CD4-positive, alpha-beta T cell (primary cell): ENCODE measurements around the gene ACCSL. TPM values are rescaled to one million over a fixed set of nuclear protein-coding genes. Genes with fewer than 3 reads are reported as not detected.

Experiments used
- ATAC-seq: fragments of 200-7000 bp; cut with Tn5 transposase; one replicate; pipeline ENCODE4 v1.10.0; 2022; ENCODE audit warnings: mild to moderate bottlenecking; ENCODE audit not compliant: poor library complexity
- CTCF ChIA-PET: fragments of 350-600 bp; sonication (Branson Sonifier 250); formaldehyde crosslinking; loops from one replicate; lab custom pipeline; 2021; ENCODE audit warnings: antibody characterized with exemption, inconsistent platforms; lab: Charles Lee
- POLR2A ChIA-PET: fragments of 350-600 bp; sonication (Branson Sonifier 250); formaldehyde crosslinking; loops from one replicate; lab custom pipeline; 2021; ENCODE audit warnings: antibody characterized with exemption, inconsistent platforms; lab: Charles Lee
- DNase-seq, 14 experiments: peaks; one replicate each; pipeline ENCODE4 v3.0.0-alpha.2; 2013 to 2020; ENCODE audit warnings: mixed read lengths in 2 of 14
- H3K27ac ChIP-seq, 2 donors: one replicate each; pipeline versions ENCODE4 v1.5.1 to v1.7.0; 2013; ENCODE audit warnings: low read length in 2 of 2, low read depth in 1 of 2, mild to moderate bottlenecking in 1 of 2
- H3K27me3 ChIP-seq, 2 experiments: 1 replicate in 1 of 2; 2 replicates in 1 of 2; pipeline versions ENCODE4 v1.6.1 to v1.7.0; 2013; ENCODE audit warnings: low read length in 2 of 2, control low read depth in 1 of 2, mild to moderate bottlenecking in 1 of 2, moderate library complexity in 1 of 2; ENCODE audit not compliant: insufficient read depth in 2 of 2, control insufficient read depth in 1 of 2
- H3K36me3 ChIP-seq: one replicate; pipeline ENCODE4 v1.6.1; 2013; ENCODE audit warnings: low read length, control low read depth; ENCODE audit not compliant: insufficient read depth
- H3K4me1 ChIP-seq: one replicate; pipeline ENCODE4 v1.6.1; 2013; ENCODE audit warnings: low read length, control low read depth; ENCODE audit not compliant: insufficient read depth
- H3K4me3 ChIP-seq: one replicate; pipeline ENCODE4 v1.5.1; 2013; ENCODE audit warnings: mild to moderate bottlenecking, low read length, moderate library complexity
- H3K9me3 ChIP-seq, 2 experiments: 1 replicate in 1 of 2; 2 replicates in 1 of 2; pipeline versions ENCODE4 v1.6.1 to v1.7.0; 2013; ENCODE audit warnings: low read length in 2 of 2, mild to moderate bottlenecking in 2 of 2, control low read depth in 1 of 2, moderate library complexity in 1 of 2; ENCODE audit not compliant: control insufficient read depth in 1 of 2, insufficient read depth in 1 of 2
- H3K27ac Mint-ChIP-seq: one replicate; pipeline ENCODE4 v1.8.0; 2020; ENCODE audit warnings: mixed read lengths
- H3K27me3 Mint-ChIP-seq: one replicate; pipeline ENCODE4 v1.8.0; 2021; ENCODE audit warnings: mixed read lengths
- H3K36me3 Mint-ChIP-seq: one replicate; pipeline ENCODE4 v1.8.0; 2021; ENCODE audit warnings: low read depth, mixed read lengths
- H3K4me1 Mint-ChIP-seq: one replicate; pipeline ENCODE4 v1.8.0; 2021; ENCODE audit warnings: low read depth, mixed read lengths
- H3K4me3 Mint-ChIP-seq: one replicate; pipeline ENCODE4 v1.8.0; 2020; ENCODE audit warnings: mild to moderate bottlenecking, mixed read lengths
- H3K9me3 Mint-ChIP-seq: one replicate; pipeline ENCODE4 v1.8.0; 2020; ENCODE audit warnings: mixed read lengths
- CTCF ChIP-seq: fragments of 200-600 bp; IDR thresholded peaks from one replicate; pipeline ENCODE4 v1.8.0; 2022; ENCODE audit warnings: antibody characterized with exemption, mild to moderate bottlenecking
- intact Hi-C, 2 experiments: fragments of 100-400 bp; cut with DNase I in 1 of 2; cut with micrococcal nuclease in 1 of 2; formaldehyde crosslinking; loops; one replicate each; pipeline versions ENCODE4 v1.15.1 to v1.9.0; 2023 to 2025; cut with DNase I, micrococcal nuclease
- total RNA-seq, 174 experiments: library from RNA in 2 of 174; stranded (reverse) in 2 of 174; gene quantifications; one replicate each; pipeline ENCODE4 v1.2.3 and lab custom pipeline; 2021 to 2026

Gene ACCSL
- total RNA-seq, 2 experiments from 2014 or later, result not detected

- Mint-ChIP-seq H3K4me3 (peak within 1 kb of the TSS; percentile 88), H3K27ac (peak within 1 kb of the TSS; percentile 57), H3K9me3 (no peaks in the 10 kb centered on the region), H3K27me3 (no peaks in the 10 kb centered on the region), H3K4me1 (peaks cover 42% of the 10 kb centered on the region), H3K36me3 (no peaks in the 10 kb centered on the region)
- TF ChIP-seq CTCF, result peak; percentile 94
- H3K9me3 ChIP-seq, result no peaks in the 10 kb centered on the region
- ChIA-PET POLR2A (interaction anchor here (2.2 kb wide), 1 partner anchor 29 kb away, joined by 14 read pairs; the partner anchor contains the start of gene ACCS), CTCF (interaction anchor here (0.7 to 3.6 kb wide), 9 partner anchors 9 to 737 kb away, joined by 3 to 34 read pairs (median 6); partner anchors contain the start of genes ACCS and TTC17)
- H3K4me3 ChIP-seq, result peak within 1 kb of the TSS; percentile 82
- peak; percentile 93 for ATAC-seq
- intact Hi-C loops, result loop anchor here (2.0 to 10.0 kb wide), 3 partner anchors 29 to 1049 kb away; partner anchors contain the start of genes ACCS (in 1 of the 2), ALKBH3 (in 1 of the 2) and PRDM11 (in 1 of the 2)
- peaks cover 18% of the 10 kb centered on the region for H3K4me1 ChIP-seq
- DNase-seq, result peak; percentile 75 to 92 (median 82)
- no peaks in the 10 kb centered on the region for H3K27me3 ChIP-seq
- no peaks in the 10 kb centered on the region for H3K36me3 ChIP-seq
- no peak within 1 kb of the TSS for H3K27ac ChIP-seq
Observed at GRCh38 chr11:44095506-44096359, 48.0 kb downstream of the ACCSL start, which contains the start of gene EXT2. Gene EXT2 (plus strand): TSS chr11:44095678. CDS start chr11:44107713, 12,035 bp downstream.

GRCh38 chr11:44096360-44097185 is 48.8 kb downstream of the ACCSL start:
- CTCF ChIA-PET, result interaction anchor here (0.7 kb wide), 1 partner anchor 13 kb away, joined by 3 read pairs; no protein-coding TSS in a partner anchor
- H3K27ac ChIP-seq, result no peak overlapping the region
- Mint-ChIP-seq H3K27ac (peak overlapping the region; percentile 57), H3K4me1 (peaks cover 50% of the 10 kb centered on the region), H3K36me3 (no peaks in the 10 kb centered on the region), H3K9me3 (no peaks in the 10 kb centered on the region), H3K27me3 (no peaks in the 10 kb centered on the region), H3K4me3 (peak overlapping the region; percentile 88)
- H3K27me3 ChIP-seq, result no peaks in the 10 kb centered on the region
- no peak for TF ChIP-seq CTCF
- peak overlapping the region; percentile 82 for H3K4me3 ChIP-seq
- intact Hi-C loops, result loop anchor here in 1 of 2 experiments (10.0 kb wide), 2 partner anchors 212 to 1048 kb away; partner anchors contain the start of genes ALKBH3 and PRDM11
- DNase-seq (peak in 1 of 14 experiments; percentile 6), ATAC-seq (no peak)
- peaks cover 18% of the 10 kb centered on the region for H3K4me1 ChIP-seq
- no peaks in the 10 kb centered on the region for H3K9me3 ChIP-seq
- POLR2A ChIA-PET, result no interaction called here
- H3K36me3 ChIP-seq, result no peaks in the 10 kb centered on the region

- H3K36me3 Mint-ChIP-seq, result no peaks in the 10 kb centered on the region
- no peak overlapping the region for H3K27ac Mint-ChIP-seq
- H3K27me3 Mint-ChIP-seq, result no peaks in the 10 kb centered on the region
- Histone ChIP-seq H3K27me3 (no peaks in the 10 kb centered on the region), H3K4me1 (peaks cover 18% of the 10 kb centered on the region), H3K27ac (no peak overlapping the region), H3K36me3 (no peaks in the 10 kb centered on the region), H3K9me3 (no peaks in the 10 kb centered on the region), H3K4me3 (no peak overlapping the region)
- CTCF ChIA-PET, result no interaction called here
- intact Hi-C loops, result loop anchor here in 1 of 2 experiments (10.0 kb wide), 2 partner anchors 213 to 1047 kb away; partner anchors contain the start of genes ALKBH3 and PRDM11
- POLR2A ChIA-PET, result no interaction called here
- no peaks in the 10 kb centered on the region for H3K9me3 Mint-ChIP-seq
- TF ChIP-seq CTCF, result no peak
- H3K4me3 Mint-ChIP-seq, result peak overlapping the region; percentile 62
- no peak for DNase-seq
- no peak for ATAC-seq
- H3K4me1 Mint-ChIP-seq, result peaks cover 63% of the 10 kb centered on the region
Observed at GRCh38 chr11:44097821-44098220, 50.0 kb downstream of the ACCSL start.
